Measurements from ENCODE around the gene DDIT3.
"Not testable (repeated sequence)": the region's sequence is repeated elsewhere in the genome, so short reads cannot be mapped to it uniquely, and the experiment has no call there.

The DDIT3 gene

DNA sequence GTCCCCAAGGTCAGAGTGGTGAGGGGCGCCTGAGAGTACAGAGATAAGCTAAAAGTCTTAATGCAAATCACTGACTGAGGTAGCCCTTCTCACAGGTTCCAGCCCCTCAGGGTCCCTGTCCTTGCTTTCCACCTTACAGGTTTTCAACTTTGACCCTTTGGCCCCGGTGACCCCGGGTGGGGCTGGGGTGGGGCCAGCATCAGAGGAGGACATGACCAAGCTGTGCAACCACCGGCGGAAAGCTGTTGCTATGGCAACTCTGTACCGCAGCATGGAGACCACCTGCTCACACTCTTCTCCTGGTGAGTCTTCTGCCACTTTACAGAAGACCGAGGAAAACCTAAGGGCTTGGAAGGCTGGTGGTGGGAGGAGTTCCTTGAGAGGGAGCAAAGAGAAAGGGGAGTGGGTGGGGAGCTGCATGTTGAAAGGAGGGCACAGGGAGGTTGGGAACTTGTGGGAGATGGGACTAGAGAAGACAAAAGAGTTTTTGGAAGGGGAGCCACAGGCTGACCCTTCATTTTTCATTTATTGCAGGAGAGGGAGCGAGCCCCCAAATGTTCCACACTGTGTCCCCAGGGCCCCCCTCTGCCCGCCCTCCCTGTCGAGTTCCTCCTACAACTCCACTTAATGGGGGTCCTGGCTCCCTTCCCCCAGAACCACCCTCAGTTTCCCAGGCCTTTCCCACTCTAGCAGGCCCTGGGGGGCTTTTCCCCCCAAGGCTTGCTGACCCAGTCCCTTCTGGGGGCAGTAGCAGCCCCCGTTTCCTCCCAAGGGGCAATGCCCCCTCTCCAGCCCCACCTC lies 4.7 kb upstream of the DDIT3 start:
- no peak for DNase-seq

DNA sequence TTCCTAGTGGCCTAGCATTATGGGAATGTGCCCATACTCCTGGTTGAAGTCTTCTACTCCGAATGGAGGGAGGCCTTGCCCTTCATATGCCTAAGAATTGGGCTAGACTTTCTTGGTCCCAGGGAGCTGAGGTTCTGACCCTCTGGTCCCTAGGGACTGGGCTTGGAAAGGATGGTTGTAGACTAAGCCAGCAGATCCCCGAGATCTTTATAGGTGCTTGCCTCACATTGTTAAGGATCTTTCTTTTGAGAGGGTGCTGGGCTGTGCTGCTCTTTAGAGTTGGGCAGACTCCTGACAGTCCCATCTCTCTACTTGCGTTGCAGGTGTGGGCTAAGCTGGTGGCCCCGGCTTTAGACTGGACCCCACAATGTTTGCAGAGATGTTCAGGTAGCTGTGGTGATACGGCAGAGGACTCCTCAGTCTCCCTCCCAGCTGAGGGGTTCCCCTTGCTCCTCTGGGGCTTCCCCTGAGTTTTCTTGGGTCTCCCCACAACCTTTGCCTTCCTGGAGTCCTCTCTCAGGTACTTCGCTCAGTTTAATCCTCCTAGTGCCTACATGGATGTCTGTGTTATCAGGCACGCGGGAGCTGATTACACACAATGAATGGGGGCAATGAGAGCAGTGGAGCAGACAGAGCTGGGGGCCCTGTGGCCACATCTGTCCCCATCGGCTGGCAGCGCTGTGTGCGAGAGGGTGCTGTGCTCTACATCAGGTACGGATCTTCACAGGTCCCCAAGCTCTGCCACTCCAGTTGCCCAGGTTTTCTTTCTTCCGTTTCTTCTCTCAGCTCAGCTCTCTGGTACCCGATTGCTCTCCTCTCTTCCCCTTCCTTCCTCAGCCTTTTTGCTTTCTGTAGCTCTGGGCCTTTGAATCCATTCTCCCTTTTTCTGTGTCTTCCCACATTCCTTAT lies 3.6 kb upstream of the DDIT3 start:
- no peak for DNase-seq

DNA sequence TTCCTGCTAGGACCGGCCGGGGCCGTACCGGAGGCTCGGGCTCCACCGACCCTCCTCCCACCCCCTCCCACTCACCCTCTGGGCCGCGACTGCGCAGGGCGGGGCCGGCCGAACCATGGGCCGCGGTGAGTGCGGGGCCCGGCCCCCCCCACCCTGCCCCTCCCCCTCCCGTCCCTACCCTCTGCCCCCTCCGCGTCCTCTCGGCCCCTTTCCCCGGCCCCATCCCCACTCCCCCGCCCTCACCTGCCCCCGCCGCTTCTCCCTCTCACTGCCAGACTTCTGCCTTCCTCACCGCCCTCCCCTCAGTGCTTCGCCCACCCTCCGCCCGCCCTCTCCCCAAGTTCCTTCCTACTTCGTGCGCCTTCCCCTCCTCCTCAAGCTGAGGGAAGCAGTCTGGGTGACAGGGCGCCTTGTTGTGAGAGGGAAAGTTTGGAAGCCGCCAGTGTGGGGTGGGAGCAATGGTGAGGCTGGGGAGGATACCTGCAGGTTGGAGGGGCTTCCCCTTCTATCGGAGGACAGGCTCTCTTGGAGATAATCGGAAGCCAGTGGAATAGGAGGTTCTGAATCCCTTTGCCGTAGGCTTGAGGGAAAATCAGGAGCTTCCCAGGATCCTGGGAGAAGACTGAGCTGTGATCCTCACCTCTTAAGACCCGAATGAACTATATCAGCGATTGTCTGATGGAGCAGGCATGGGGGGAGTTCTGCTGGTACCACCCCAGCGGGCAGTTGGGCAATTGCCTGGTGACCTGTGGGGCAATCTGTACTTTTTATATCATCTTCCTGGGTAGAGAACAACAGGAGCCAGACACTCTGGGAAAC lies 2.8 kb upstream of the DDIT3 start:
- DNase-seq, result no peak

DNA sequence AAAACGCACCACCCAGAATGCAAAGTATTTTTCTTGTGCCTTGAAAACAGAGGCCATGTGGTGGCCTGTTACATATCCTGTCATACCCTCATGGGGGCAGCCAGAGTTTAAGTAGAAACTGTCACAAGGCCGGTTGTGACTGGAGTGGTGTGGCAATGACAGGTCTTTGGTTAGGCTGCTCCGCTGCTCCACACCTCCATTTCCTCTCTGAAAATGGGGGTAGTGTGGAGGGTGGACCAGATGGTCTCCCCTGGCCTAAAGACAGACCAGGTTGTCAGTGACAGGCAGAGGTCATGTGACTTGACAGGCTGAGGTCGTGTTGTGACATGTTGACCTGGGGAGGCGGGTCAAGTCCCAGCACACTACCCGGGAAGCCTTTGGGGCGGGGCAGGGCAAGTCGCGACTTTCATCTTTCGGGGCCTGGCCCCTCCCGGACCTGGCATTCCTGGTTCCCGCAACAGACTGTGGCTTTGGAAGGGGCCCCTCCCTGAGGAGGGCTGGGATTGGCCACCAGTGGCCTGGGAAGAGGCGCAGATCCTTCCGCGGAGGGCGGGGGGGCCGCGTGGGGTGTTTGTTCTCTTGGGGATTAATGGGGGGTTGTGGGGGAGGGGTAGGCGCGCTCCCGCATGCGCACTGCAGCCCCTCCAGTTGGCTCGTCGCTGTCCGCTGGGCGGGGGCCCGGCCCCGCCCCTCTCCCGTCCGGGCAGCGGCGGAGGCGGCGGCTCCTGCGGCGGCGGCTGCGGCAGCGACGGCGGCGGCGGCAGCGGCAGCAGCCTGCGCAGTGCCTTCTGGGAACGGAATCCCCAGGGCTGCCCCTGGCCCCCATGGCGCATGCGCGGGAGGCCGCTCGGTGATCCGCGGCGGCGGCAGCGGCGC lies 1.9 kb upstream of the DDIT3 start, which contains the start of gene MBD6:
TSS of gene MBD6 (plus strand) at position 814 of the 876 bp plus-strand sequence. CDS start 1,480 bp downstream, outside the sequence.
- peak; percentile 62 for DNase-seq

DNA sequence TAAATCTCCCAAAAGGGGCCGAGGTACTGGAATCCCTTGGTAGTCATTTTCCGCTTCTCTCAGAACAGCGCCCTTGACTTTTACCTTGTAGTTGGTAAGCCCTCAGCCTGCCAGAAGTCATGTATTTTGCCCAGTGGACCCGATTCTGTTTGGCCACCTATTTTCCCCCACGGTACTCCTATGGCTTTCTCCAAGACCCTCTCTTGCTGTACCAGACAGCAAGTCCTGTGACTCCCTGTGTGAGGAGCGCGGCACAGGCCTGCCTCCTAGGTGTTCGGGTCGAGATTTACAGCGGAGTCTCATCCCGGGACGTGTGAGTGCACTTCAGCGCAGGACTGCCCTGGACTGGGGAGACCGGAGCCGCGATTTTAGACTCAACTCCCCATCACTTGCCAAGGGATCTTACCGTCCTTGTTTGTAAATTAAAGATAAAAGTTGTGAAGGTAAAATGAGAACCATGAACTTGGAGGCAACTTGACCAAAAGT lies 1.3 kb upstream of the DDIT3 start:
- no peak for DNase-seq

DNA sequence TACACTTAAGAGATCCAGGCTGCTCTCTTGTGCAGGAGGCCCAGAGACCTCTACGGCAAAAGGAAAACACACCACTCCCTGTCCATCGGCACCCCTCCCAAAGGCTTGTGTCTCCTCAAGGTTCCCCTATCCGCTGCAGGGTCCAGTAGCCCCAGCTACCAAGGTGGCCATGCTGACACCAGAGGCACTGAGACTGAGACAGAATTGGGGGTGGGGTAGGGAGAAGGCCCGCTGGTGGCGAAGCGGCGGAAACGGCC lies 590 bp downstream of the DDIT3 start:
- DNase-seq, result no peak

DNA sequence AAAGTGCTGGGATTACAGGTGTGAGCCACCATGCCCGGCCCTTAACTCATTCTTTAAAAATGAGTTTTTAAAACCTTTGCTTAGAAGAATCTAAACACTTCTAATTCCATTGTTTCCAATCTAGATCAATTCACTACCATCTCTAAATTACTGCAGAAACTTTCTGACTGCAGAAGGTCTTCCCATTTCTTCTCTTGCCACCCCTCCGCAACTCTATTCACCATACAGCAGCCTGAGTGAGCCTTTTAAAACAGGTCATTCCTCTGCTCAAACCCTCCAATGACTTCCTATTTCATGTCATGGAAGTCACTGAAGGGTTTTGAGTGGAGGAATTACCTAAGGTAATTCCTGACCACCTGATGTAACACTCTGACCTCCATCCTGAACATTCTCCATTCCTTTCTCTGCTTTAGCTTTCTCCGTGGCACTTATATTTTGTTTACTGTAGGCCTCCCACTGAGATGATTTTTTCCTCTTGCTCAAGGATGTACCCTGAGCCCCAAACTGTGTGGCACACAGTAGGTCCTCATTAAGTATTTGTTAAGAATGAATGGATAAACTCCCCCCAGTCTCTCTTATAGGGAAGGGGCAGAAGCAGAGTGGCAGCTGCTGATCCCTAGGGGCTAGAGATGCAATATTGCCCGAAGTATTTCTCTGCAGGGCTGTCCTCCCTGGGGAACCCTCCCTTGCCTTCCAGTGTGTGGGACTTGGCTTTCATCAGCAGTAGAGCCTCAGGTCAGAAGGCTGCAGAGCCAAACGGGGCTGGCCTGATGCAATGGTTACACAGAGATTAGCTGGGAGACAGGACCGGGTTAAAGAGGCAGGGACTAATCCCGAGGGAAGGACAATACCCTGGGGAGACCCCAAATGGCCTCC lies 1.2 kb downstream of the DDIT3 start:
- no peak for DNase-seq

DNA sequence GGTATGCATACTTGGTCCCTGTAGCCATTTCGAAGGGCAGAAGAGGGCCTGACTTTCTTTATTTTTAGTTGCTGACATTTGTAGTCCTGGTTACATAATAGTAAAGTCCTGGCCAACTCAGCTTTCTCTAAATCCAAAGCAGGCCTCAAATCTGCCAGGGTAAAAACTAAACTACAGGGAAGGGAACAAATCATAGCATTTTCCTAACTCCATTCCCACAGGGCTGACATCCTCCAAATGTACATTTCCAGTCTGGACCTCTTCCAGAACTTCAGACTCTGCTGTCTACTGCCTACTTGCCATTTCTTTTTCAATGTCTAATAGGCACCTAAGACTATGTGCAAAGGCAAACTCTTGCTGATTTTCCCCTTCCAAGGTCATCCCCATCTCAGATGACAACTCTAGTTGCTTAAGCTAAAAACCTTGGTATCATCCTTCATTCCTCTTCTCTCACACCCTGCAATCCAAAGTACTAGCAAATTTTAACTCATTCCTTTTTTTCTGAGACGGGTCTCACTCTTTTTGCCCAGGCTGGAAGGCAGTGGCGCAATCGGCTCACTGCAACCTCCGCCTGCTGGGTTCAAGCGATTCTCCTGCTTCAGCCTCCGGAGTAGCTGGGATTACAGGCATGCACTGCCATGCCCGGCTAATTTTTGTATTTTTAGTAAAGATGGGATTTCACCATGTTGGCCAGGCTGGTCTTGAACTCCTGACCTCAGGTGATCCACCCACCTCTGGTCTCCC lies 2.0 kb downstream of the DDIT3 start:
- no peak for DNase-seq

DNA sequence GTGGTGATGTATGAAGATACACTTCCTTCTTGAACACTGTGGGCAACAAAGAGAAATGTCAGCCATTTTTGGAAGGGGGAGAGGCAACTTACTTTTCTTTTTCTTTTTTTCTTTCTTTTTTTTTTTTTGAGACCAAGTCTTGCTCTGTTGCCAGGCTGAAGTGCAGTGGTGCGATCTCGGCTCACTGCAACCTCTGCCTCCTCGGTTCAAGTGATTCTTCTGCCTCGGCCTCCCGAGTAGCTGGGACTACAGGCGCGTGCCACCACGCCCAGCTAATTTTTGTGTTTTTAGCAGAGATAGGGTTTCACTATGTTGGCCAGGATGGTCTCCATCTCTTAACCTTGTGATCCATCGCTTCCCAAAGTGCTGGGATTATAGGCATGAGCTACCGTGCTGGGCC lies 2.6 kb downstream of the DDIT3 start:
- DNase-seq, result not testable (repeated sequence)

DNA sequence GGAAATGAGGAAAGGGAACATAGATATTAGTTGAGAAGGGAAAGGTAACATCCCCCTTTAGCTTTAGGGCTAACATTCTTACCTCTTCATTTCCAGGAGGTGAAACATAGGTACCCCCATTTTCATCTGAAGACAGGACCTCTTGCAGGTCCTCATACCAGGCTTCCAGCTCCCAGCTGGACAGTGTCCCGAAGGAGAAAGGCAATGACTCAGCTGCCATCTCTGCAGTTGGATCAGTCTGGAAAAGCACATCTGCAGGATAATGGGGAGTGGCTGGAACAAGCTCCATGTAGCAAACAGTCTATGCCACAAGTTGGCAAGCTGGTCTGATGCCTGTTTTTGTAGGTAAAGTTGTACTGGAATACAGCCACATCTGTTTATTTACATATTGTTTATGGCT lies 3.1 kb downstream of the DDIT3 start:
- no peak for DNase-seq

DNA sequence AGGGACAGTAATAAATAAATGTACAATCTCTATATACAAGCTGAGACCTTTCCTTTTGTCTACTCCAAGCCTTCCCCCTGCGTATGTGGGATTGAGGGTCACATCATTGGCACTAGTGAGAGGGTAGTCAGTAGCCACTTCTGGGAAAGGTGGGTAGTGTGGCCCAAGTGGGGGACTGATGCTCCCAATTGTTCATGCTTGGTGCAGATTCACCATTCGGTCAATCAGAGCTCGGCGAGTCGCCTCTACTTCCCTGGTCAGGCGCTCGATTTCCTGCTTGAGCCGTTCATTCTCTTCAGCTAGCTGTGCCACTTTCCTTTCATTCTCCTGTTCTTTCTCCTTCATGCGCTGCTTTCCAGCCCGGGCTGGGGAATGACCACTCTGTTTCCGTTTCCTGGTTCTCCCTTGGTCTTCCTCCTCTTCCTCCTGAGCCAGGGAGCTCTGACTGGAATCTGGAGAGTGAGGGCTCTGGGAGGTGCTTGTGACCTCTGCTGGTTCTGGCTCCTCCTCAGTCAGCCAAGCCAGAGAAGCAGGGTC lies 3.6 kb downstream of the DDIT3 start:
- no peak for DNase-seq

DNA sequence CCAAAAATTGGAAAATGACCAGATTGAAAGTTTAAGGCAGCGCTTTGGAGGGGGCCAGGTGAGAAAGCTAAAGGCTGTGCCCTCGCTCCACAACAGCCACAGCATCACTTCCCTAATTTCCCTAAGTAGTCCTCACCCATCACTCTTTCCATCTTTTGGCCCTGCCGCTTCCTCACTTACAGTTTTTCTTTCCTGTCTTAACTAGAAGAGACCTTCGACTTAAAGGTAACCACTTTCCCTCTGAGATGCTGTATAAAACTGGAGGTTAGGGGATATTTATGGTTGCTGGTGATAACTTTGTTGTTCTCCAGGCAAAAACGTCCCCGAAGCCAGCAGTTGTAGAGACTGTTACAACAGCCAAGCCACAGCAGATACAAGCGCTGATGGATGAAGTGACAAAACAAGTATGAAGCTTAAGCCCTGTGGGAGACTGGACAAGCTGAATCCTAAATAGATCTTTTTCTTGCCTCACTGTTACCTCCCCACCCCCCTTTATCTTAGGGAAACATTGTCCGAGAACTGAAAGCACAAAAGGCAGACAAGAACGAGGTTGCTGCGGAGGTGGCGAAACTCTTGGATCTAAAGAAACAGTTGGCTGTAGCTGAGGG lies 4.3 kb downstream of the DDIT3 start:
- DNase-seq, result no peak

DNA sequence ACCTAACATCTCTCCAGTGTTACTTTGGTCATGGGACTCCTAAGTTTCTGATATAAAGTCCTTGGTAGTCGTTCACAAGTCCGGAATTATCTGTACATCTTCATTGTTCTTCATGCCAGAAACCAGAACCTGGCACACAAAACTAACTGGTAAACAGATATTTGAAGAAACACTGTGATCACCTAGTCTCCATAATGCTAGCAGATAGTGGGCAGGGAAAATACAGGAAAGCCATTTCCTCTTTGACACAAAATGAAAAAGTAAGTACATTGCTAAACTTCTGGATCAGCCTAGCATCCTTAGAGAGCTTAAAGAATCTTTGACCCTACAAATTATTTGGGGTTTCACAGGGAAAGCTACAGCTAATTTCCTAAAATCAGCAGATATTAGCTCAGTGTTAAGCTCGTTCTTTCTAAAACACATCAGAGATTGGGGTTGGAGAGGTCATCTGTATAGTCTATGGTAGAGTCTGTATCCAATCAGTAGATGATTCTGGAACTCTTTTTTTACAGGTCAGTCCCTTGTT lies 4.8 kb downstream of the DDIT3 start:
- no peak for DNase-seq

DNA sequence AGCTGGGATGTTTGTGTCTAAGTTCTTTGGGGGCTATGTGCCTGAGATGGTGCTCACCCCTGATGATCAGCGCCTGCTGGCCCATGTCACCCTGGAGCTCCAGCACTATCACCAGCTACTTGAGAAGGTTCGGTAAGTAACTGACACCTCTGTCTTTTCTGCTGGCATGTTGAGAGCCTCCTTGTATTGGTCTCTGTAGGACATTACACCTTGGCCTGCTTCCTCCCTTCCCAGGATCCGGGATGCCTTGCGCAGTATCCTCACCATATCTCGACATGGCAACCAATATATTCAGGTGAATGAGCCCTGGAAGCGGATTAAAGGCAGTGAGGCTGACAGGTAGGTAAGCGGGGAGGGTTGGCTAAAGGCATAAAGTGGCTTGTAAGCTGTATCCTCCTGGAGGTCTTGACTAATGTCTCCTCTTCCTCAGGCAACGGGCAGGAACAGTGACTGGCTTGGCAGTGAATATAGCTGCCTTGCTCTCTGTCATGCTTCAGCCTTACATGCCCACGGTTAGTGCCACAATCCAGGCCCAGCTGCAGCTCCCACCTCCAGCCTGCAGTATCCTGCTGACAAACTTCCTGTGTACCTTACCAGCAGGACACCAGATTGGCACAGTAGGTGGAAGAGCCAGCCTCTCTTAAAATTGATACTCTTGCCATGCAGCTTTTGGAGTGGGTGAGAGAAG lies 5.5 kb downstream of the DDIT3 start:
- DNase-seq, result no peak

DNA sequence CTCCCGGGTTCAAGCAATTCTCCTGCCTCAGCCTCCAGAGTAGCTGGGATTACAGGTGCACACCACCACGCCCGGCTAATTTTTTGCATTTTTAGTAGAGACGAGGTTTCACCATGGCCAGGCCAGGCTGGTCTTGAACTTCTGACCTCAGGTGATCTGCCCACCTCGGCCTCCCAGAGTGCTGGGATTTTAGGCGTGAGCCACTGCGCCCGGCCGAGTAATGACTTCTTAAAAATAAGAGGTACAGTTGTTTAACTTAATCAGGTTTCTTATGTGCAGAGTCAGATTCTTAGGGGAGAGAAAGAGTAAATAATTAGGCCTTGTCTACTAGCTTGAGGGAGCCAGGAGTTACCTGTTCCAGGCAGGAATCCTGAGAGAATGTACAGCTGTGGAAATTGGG lies 6.1 kb downstream of the DDIT3 start:
- DNase-seq, result not testable (repeated sequence)

DNA sequence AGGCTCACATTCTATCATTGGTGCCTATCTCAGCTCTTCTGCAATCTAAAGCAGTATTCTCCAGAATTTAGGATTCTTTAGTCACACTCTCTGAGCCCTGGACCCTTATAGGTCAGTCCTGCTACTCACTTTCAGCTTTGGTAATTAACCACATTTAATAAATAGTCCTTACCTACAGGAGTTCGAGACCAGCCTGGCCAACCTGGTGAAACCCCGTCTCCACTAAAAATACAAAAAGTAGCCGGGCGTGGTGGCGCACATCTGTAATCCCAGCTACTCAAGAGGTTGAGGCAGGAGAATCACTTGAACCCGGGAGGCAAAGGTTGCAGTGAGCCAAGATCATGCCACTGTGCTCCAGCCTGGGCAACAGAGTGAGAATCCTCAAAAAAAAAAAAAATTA lies 6.6 kb downstream of the DDIT3 start:
- not testable (repeated sequence) for DNase-seq

DNA sequence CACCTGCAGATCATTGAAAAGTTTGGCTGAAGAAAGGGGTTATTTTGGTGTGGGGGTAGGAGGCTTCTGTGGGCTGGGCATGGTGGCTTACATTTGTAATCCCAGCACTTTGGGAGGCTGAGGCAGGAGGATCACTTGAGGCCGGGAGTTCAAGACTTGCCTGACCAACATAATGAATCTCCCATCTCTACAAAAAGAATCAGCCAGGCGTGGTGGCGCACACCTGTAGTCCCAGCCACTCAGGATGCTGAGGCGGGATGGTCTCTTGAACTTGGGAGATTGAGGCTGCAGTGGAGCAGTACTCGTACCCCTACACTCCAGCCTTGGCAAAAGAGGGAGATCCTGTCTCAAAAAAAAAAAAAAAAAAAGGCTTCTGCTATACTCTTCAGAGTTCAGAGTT lies 7.0 kb downstream of the DDIT3 start:
- no peak for DNase-seq

DNA sequence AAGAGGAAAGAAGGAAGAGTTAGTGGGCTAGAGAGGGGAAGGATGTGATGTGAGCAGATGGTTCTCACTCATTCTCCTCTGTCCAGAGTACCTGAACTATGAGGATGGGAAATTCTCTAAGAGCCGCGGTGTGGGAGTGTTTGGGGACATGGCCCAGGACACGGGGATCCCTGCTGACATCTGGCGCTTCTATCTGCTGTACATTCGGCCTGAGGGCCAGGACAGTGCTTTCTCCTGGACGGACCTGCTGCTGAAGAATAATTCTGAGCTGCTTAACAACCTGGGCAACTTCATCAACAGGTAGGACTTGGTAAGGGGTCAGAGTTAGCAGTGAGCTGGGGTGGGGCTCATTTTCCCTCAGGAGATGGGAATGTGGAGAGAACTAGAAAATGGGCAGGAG lies 7.6 kb downstream of the DDIT3 start:
- no peak for DNase-seq

Data from cortex of kidney (tissue), 1 donor.